Endothelial cell of umbilical vein (primary cell): ENCODE results near the gene PLAGL2.

Source experiments
- EZH2 ChIP-seq: IDR thresholded peaks from 2 replicates; pipeline ENCODE4 v1.6.1; 2012; ENCODE audit warnings: borderline replicate concordance, low read depth, mild to moderate bottlenecking, moderate library complexity, low read length, inconsistent platforms; ENCODE audit not compliant: severe bottlenecking
- FOS ChIP-seq: IDR thresholded peaks from 2 replicates; pipeline ENCODE4 v1.6.1; 2011; ENCODE audit warnings: mild to moderate bottlenecking, low read length, moderate library complexity, borderline replicate concordance; ENCODE audit not compliant: insufficient read depth
- GATA2 ChIP-seq: IDR thresholded peaks from 2 replicates; pipeline ENCODE4 v1.7.0; 2011; ENCODE audit warnings: low read depth, mild to moderate bottlenecking, moderate library complexity, mixed read lengths, low read length; ENCODE audit not compliant: insufficient read length, insufficient read depth
- POLR2A ChIP-seq: IDR thresholded peaks from 2 replicates; pipeline ENCODE4 v1.6.1; 2012; ENCODE audit warnings: low read depth, mild to moderate bottlenecking, control low read depth, low read length
- POLR2AphosphoS5 ChIP-seq: IDR thresholded peaks from 2 replicates; pipeline ENCODE4 v1.6.1; 2012; ENCODE audit warnings: low read depth, mild to moderate bottlenecking, control low read depth, low read length, moderate library complexity; ENCODE audit not compliant: insufficient read depth
- TF ChIP-seq, protein P1 (sequence below), 2 donors: IDR thresholded peaks; 1 replicate in 1 of 2; 2 replicates in 1 of 2; pipeline ENCODE4 v1.5.1; 2011; ENCODE audit warnings: low read length in 2 of 2, mild to moderate bottlenecking in 2 of 2, moderate library complexity in 2 of 2, control low read depth in 1 of 2, inconsistent platforms in 1 of 2, low read depth in 1 of 2; ENCODE audit not compliant: insufficient read depth in 1 of 2; ENCODE audit errors: extremely low read depth in 1 of 2
- TF ChIP-seq, protein P2 (sequence below): IDR thresholded peaks from 2 replicates; pipeline ENCODE4 v1.6.1; 2011; ENCODE audit not compliant: insufficient read depth, insufficient read length

DNA sequence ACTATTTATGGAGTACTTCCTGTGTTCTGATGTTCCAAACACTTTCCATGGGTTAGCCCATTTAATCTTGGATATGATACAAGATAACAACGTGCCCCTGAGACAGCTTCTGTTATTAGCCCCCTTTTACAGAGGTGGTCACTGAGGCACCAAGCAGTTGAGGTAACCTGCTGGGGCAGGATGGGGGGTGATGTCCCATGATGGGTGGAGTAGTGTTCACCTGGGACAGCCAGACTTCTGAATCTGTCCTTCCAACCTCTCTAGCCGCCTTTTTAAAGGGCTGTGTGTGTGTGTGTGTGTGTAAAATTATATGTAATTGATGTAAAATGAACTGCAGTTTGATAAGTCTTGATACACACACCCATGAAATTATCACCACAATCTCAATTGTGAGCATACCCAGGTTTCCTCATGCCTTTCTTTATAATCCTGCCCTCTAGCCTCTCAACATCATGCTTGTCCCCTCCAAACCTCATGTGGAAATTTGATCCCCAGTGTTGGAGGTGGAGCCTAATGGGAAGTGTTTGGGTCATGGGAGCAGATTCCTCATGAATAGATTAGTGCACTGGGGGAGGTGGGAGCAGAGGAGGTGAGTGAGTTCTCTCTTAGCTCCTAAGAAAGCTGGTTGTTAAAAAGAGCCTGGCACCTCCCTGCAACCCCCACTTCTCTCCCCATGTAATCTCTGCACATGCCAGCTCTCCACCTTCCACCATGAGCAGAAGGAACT lies 39.2 kb downstream of the PLAGL2 start:
- TF ChIP-seq EZH2 (no peak), POLR2A (no peak), POLR2AphosphoS5 (no peak), FOS (no peak), GATA2 (no peak)
- TF ChIP-seq, protein P1, sequence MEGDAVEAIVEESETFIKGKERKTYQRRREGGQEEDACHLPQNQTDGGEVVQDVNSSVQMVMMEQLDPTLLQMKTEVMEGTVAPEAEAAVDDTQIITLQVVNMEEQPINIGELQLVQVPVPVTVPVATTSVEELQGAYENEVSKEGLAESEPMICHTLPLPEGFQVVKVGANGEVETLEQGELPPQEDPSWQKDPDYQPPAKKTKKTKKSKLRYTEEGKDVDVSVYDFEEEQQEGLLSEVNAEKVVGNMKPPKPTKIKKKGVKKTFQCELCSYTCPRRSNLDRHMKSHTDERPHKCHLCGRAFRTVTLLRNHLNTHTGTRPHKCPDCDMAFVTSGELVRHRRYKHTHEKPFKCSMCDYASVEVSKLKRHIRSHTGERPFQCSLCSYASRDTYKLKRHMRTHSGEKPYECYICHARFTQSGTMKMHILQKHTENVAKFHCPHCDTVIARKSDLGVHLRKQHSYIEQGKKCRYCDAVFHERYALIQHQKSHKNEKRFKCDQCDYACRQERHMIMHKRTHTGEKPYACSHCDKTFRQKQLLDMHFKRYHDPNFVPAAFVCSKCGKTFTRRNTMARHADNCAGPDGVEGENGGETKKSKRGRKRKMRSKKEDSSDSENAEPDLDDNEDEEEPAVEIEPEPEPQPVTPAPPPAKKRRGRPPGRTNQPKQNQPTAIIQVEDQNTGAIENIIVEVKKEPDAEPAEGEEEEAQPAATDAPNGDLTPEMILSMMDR (IDR thresholded peaks at IDR 0.05; ENCODE audit: extremely low read depth in 1 of 2, insufficient read depth in 1 of 2, low read depth in 1 of 2, low read length in 2 of 2): no peak
- TF ChIP-seq, protein P2, sequence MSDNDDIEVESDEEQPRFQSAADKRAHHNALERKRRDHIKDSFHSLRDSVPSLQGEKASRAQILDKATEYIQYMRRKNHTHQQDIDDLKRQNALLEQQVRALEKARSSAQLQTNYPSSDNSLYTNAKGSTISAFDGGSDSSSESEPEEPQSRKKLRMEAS: no peak
